Neutrophil (primary cell): Measurements from ENCODE around the gene RBM4.
"Not testable (repeated sequence)": the region's sequence is repeated elsewhere in the genome, so short reads cannot be mapped to it uniquely, and the experiment has no call there.

Experiments used
- H3K27ac ChIP-seq: fragments of 200-600 bp; sonication (generic); 2 replicates; pipeline ENCODE4 v1.5.1; 2016; ENCODE audit warnings: mild to moderate bottlenecking, moderate library complexity
- H3K27me3 ChIP-seq: fragments of 200-600 bp; sonication (generic); 2 replicates; pipeline ENCODE4 v1.6.0; 2016; ENCODE audit warnings: mild to moderate bottlenecking
- H3K36me3 ChIP-seq: fragments of 200-600 bp; sonication (generic); 2 replicates; pipeline ENCODE4 v1.5.1; 2017
- H3K4me1 ChIP-seq, 2 experiments: fragments of 200-600 bp in 1 of 2; sonication (generic) in 1 of 2; 1 replicate in 1 of 2; 2 replicates in 1 of 2; pipeline versions ENCODE4 v1.5.1 to v1.6.1; 2013 to 2016; ENCODE audit warnings: low read depth in 1 of 2, low read length in 1 of 2, mild to moderate bottlenecking in 1 of 2, moderate library complexity in 1 of 2; ENCODE audit not compliant: control insufficient read depth in 1 of 2, insufficient read depth in 1 of 2
- H3K4me3 ChIP-seq, 2 experiments: fragments of 200-600 bp in 1 of 2; sonication (generic) in 1 of 2; 1 replicate in 1 of 2; 2 replicates in 1 of 2; pipeline ENCODE4 v1.5.1; 2013 to 2016; ENCODE audit warnings: low read depth in 1 of 2, low read length in 1 of 2, mild to moderate bottlenecking in 1 of 2, moderate library complexity in 1 of 2
- H3K9me3 ChIP-seq: fragments of 200-600 bp; sonication (generic); 2 replicates; pipeline ENCODE4 v1.5.1; 2016
- TF ChIP-seq, protein P1 (sequence below): fragments of 200-600 bp; sonication (generic); IDR thresholded peaks from 2 replicates; pipeline ENCODE4 v1.5.1; 2016; ENCODE audit warnings: antibody characterized with exemption

RBM4 gene

DNA sequence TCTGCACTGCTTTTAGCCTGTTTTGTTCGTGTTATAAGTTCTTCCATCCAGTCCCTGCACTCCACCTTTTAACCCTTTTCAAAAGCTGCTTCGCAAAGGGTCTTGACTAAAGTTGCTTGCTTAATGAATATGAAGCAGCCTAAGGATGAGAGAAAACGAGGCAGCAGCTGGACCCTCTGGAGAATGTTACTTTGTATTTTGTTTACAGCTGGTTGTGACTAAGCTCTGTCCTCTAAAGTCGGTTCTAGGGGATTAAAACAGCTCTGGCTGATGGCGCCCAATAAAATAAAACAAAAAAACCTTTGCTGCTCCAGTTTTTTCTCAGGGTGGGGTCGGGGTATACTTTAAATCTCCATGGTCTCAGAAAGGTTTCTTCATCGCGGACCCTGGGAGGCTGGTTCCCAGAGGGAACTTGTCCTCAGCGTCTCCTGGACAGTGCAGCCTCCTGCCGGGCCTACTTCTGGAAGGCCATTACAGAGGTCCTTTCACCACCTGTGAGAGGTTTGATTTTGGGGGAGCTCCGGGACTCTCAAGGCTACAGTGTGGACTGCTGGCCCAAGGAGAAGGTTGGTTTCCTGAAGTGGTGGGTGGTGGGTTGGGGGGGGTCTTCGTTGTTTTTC, 836 bp upstream of the RBM4 start:
- H3K36me3 ChIP-seq = peaks cover 25% of the 10 kb centered on the region
- peaks cover 34 to 40% of the 10 kb centered on the region in 2 experiments for H3K4me1 ChIP-seq
- no peaks in the 10 kb centered on the region for H3K9me3 ChIP-seq
- TF ChIP-seq, protein P1, sequence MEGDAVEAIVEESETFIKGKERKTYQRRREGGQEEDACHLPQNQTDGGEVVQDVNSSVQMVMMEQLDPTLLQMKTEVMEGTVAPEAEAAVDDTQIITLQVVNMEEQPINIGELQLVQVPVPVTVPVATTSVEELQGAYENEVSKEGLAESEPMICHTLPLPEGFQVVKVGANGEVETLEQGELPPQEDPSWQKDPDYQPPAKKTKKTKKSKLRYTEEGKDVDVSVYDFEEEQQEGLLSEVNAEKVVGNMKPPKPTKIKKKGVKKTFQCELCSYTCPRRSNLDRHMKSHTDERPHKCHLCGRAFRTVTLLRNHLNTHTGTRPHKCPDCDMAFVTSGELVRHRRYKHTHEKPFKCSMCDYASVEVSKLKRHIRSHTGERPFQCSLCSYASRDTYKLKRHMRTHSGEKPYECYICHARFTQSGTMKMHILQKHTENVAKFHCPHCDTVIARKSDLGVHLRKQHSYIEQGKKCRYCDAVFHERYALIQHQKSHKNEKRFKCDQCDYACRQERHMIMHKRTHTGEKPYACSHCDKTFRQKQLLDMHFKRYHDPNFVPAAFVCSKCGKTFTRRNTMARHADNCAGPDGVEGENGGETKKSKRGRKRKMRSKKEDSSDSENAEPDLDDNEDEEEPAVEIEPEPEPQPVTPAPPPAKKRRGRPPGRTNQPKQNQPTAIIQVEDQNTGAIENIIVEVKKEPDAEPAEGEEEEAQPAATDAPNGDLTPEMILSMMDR = no peak
- peak overlapping the region; percentile 91 for H3K27ac ChIP-seq
- H3K4me3 ChIP-seq = peak overlapping the region; percentile 86 to 99
- no peaks in the 10 kb centered on the region for H3K27me3 ChIP-seq

DNA sequence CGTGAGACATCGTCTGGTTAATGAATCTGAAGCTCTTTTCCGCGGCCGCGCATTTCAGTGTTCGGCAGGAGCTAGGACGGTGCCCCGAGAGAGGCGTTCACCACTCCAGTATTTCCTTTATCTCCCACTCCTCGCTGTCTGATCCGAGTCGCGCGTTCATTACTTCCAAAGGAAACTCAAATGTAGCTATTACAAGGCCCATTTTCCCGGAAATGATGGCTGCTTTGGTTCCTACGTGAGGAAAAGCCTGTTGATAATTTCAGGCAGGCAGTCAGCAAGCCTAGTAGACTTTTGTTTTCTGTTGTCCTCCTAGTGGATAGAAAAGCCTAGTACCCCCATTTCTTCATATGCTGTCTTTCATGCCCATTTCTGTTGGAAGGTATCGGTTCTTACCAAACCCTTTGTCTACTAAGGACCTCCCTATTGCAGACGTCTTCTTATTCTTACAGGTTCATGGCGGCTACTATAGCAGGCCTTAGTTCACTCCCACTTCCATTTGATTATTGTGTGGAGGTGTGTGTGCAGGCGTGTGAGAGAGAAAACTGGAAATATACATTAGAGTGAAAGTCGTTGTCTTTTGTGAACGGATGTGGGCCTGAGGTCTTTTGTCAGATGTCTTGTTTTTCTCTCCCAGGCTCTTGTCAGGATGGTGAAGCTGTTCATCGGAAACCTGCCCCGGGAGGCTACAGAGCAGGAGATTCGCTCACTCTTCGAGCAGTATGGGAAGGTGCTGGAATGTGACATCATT, 737 bp downstream of the RBM4 start:
- Histone ChIP-seq H3K4me3 (peak overlapping the region; percentile 86 to 99), H3K27ac (peak overlapping the region; percentile 91), H3K9me3 (no peaks in the 10 kb centered on the region), H3K4me1 (peaks cover 34 to 40% of the 10 kb centered on the region in 2 experiments), H3K36me3 (peaks cover 41% of the 10 kb centered on the region), H3K27me3 (no peaks in the 10 kb centered on the region)
- TF ChIP-seq, protein P1 = no peak

DNA sequence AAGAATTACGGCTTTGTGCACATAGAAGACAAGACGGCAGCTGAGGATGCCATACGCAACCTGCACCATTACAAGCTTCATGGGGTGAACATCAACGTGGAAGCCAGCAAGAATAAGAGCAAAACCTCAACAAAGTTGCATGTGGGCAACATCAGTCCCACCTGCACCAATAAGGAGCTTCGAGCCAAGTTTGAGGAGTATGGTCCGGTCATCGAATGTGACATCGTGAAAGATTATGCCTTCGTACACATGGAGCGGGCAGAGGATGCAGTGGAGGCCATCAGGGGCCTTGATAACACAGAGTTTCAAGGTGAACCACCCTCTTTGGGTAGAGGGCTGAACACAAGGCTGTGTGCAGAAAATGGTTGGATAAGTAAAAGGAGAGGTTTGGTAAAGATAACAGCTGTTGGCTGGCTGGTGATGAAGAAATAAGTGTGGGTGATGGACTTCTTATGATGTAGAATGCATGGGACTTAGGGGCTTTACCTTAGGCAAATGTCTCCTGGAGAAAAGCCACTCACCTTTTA, 1.4 kb downstream of the RBM4 start:
- H3K27ac ChIP-seq = peak overlapping the region; percentile 91
- H3K9me3 ChIP-seq, H3K27me3 ChIP-seq: not testable (repeated sequence)
- H3K4me1 ChIP-seq = peaks cover 34 to 40% of the 10 kb centered on the region in 2 experiments
- peaks cover 47% of the 10 kb centered on the region for H3K36me3 ChIP-seq
- H3K4me3 ChIP-seq = peak overlapping the region; percentile 86 to 99

DNA sequence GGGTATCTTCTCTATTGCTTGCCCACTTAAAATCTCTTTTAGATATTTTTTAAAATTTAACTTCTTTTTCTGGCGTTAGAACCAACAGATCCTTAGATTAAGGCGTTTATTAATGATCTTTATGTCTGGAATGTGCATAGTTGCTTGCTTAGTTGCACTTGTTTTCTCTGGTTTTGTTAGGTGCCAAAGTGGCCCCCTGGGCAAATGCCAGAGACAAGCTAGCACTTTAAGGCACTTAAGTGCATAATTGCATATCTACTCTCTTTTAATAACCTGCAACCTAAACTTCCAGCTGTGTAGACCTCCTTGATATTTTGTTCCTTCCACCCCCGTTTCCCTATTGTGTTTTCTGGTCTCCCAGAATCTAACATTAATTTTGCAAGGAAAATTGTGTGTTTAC, 3.3 kb downstream of the RBM4 start:
- Histone ChIP-seq H3K27me3 (no peaks in the 10 kb centered on the region), H3K4me3 (no peak overlapping the region), H3K27ac (no peak overlapping the region), H3K9me3 (no peaks in the 10 kb centered on the region), H3K4me1 (peaks cover 34 to 40% of the 10 kb centered on the region in 2 experiments), H3K36me3 (peaks cover 67% of the 10 kb centered on the region)
- TF ChIP-seq, protein P1 = no peak

DNA sequence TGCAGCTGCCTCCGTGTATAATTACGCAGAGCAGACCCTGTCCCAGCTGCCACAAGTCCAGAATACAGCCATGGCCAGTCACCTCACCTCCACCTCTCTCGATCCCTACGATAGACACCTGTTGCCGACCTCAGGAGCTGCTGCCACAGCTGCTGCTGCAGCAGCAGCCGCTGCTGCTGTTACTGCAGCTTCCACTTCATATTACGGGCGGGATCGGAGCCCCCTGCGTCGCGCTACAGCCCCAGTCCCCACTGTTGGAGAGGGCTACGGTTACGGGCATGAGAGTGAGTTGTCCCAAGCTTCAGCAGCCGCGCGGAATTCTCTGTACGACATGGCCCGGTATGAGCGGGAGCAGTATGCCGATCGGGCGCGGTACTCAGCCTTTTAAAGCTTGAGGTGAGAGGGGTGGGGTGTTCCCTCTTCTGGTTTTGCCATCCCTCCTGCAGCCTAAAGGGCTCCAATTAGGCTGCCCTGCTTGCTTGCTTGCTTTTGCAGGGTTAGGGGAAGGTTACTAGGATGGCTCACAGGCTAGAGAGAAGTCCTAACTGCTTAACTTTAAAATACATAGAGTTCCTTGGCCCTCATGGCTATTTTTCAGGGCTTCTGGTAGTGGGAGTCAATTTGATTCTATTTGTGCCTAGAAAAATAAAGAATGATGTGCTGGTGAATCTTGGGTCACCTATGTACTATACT, 5.4 kb downstream of the RBM4 start:
- Histone ChIP-seq H3K4me3 (no peak overlapping the region), H3K4me1 (peaks cover 25 to 30% of the 10 kb centered on the region in 2 experiments), H3K27me3 (no peaks in the 10 kb centered on the region), H3K36me3 (peaks cover 82% of the 10 kb centered on the region), H3K27ac (no peak overlapping the region), H3K9me3 (no peaks in the 10 kb centered on the region)
- TF ChIP-seq, protein P1 = no peak
